HCT116 (cell line): ENCODE data around the gene TRH. TPM values are rescaled to one million over a fixed set of nuclear protein-coding genes. Genes with fewer than 3 reads are reported as not detected.

ENCODE experiments used
- ATAC-seq: fragments of 200-7000 bp; cut with Tn5 transposase; 2 replicates; pipeline ENCODE4 v1.9.1; 2020; ENCODE audit warnings: mild to moderate bottlenecking, moderate library complexity
- BruUV-seq: library from RNA; stranded (reverse); fragments of 400-500 nt; replicated peaks from 2 replicates; lab custom pipeline; 2021; lab: Mats Ljungman, UMichigan
- CTCF ChIA-PET: fragments of 300-600 bp; sonication (Branson Sonifier 250); formaldehyde crosslinking; loops from one replicate; lab custom pipeline; 2021; ENCODE audit warnings: antibody characterized with exemption; lab: Charles Lee
- POLR2A ChIA-PET: fragments of 300-600, 350-600 bp; sonication (Branson Sonifier 250); formaldehyde crosslinking; loops from one replicate; lab custom pipeline; 2021; ENCODE audit warnings: antibody characterized with exemption; lab: Charles Lee
- RAD21 ChIA-PET, 2 experiments: fragments of 300-600 bp; sonication (Branson Sonifier 250); formaldehyde crosslinking; loops; one replicate each; lab custom pipeline; 2023; ENCODE audit warnings: low total read pairs in 2 of 2; ENCODE audit not compliant: uncharacterized antibody in 2 of 2, unreplicated experiment in 2 of 2, low non-redundant PET in 1 of 2; lab: Charles Lee
- DNase-seq: peaks from one replicate; pipeline ENCODE4 v3.0.0-alpha.2; 2010; ENCODE audit warnings: low read depth, low spot score
- H2AFZ ChIP-seq: fragments of 200-600 bp; shearing (Covaris generic), sonication (generic); 2 replicates; pipeline ENCODE4 v1.6.1; 2017; ENCODE audit warnings: low read depth, mixed run types, mixed read lengths, antibody characterized with exemption, low read length; ENCODE audit not compliant: poor library complexity, severe bottlenecking
- H3K27ac ChIP-seq: 2 replicates; pipeline ENCODE4 v1.5.1; 2012; ENCODE audit warnings: low read depth, low read length
- H3K27me3 ChIP-seq: fragments of 200-600 bp; sonication (generic); 2 replicates; pipeline ENCODE4 v1.6.1; 2016; ENCODE audit warnings: mixed run types, low read length, mixed read lengths; ENCODE audit not compliant: insufficient read depth
- H3K36me3 ChIP-seq, 2 experiments: fragments of 200-500 bp in 1 of 2; fragments of 200-600 bp in 1 of 2; sonication (Bioruptor generic) in 1 of 2; sonication (generic) in 1 of 2; 2 replicates each; pipeline versions ENCODE4 v1.5.1 to v1.6.1; 2014 to 2016; ENCODE audit warnings: low read length in 2 of 2, inconsistent platforms in 1 of 2, mixed read lengths in 1 of 2, mixed run types in 1 of 2; ENCODE audit not compliant: insufficient read depth in 2 of 2, control insufficient read depth in 1 of 2
- H3K4me1 ChIP-seq, 2 experiments: fragments of 200-600 bp in 1 of 2; sonication (generic) in 1 of 2; 2 replicates each; pipeline versions ENCODE4 v1.5.1 to v1.6.1; 2012 to 2017; ENCODE audit warnings: low read length in 2 of 2, inconsistent platforms in 1 of 2, mild to moderate bottlenecking in 1 of 2, mixed read lengths in 1 of 2, mixed run types in 1 of 2, moderate library complexity in 1 of 2; ENCODE audit not compliant: insufficient read depth in 2 of 2, control insufficient read depth in 1 of 2
- H3K4me2 ChIP-seq: fragments of 200-600 bp; sonication (generic); 2 replicates; pipeline ENCODE4 v1.6.1; 2017; ENCODE audit warnings: mixed run types, low read length, mixed read lengths
- H3K4me3 ChIP-seq, 2 experiments: fragments of 200-600 bp in 1 of 2; sonication (generic) in 1 of 2; replicated peaks in 1 of 2; 2 replicates each; pipeline ENCODE4 v1.5.1; 2011 to 2016; ENCODE audit warnings: low read length in 2 of 2, control low read depth in 1 of 2, low read depth in 1 of 2, mild to moderate bottlenecking in 1 of 2, mixed read lengths in 1 of 2, mixed run types in 1 of 2
- H3K79me2 ChIP-seq: fragments of 200-600 bp; sonication (generic); 2 replicates; pipeline ENCODE4 v1.6.1; 2017; ENCODE audit warnings: mild to moderate bottlenecking, mixed run types, low read length, moderate library complexity, mixed read lengths; ENCODE audit not compliant: insufficient read depth
- H3K9ac ChIP-seq: fragments of 200-600 bp; sonication (generic); 2 replicates; pipeline ENCODE4 v1.6.1; 2016; ENCODE audit warnings: low read length, mixed read lengths
- H3K9me2 ChIP-seq: fragments of 200-600 bp; sonication (generic), shearing (Covaris generic); 2 replicates; pipeline ENCODE4 v1.6.1; 2017; ENCODE audit warnings: mixed run types, mild to moderate bottlenecking, moderate library complexity; ENCODE audit not compliant: insufficient read depth
- H3K9me3 ChIP-seq, 2 experiments: fragments of 200-500 bp in 1 of 2; fragments of 200-600 bp in 1 of 2; sonication (Bioruptor generic) in 1 of 2; sonication (generic) in 1 of 2; 2 replicates each; pipeline ENCODE4 v1.6.1; 2014 to 2017; ENCODE audit warnings: low read length in 2 of 2, mixed read lengths in 2 of 2, inconsistent platforms in 1 of 2, low read depth in 1 of 2, mild to moderate bottlenecking in 1 of 2, mixed run types in 1 of 2, moderate library complexity in 1 of 2; ENCODE audit not compliant: control insufficient read depth in 1 of 2, insufficient read depth in 1 of 2
- H4K20me1 ChIP-seq: fragments of 200-600 bp; sonication (generic), shearing (Covaris generic); 2 replicates; pipeline ENCODE4 v1.6.1; 2017; ENCODE audit warnings: mixed run types, mild to moderate bottlenecking, moderate library complexity; ENCODE audit not compliant: insufficient read depth
- ATF3 ChIP-seq: IDR thresholded peaks from 2 replicates; pipeline ENCODE4 v1.6.1; 2012
- CBX3 ChIP-seq: IDR thresholded peaks from 2 replicates; pipeline ENCODE4 v1.6.1; 2012; ENCODE audit warnings: low read depth
- CEBPB ChIP-seq: IDR thresholded peaks from 2 replicates; pipeline ENCODE4 v1.6.1; 2012; ENCODE audit warnings: low read depth
- CTCF ChIP-seq, 3 experiments: fragments of 200-600 bp in 1 of 3; sonication (generic) in 1 of 3; IDR thresholded peaks in 2 of 3; conservative IDR thresholded peaks in 1 of 3; 2 replicates each; pipeline ENCODE4 v1.5.1; 2012 to 2017; ENCODE audit warnings: low read depth in 2 of 3, low read length in 2 of 3, antibody characterized with exemption in 1 of 3, borderline replicate concordance in 1 of 3, control low read depth in 1 of 3, mild to moderate bottlenecking in 1 of 3, mixed read lengths in 1 of 3, mixed run types in 1 of 3, moderate library complexity in 1 of 3; ENCODE audit not compliant: insufficient read depth in 1 of 3
- EGR1 ChIP-seq: IDR thresholded peaks from 2 replicates; pipeline ENCODE4 v1.6.1; 2012; ENCODE audit warnings: low read depth
- ELF1 ChIP-seq: IDR thresholded peaks from 2 replicates; pipeline ENCODE4 v1.6.1; 2012; ENCODE audit warnings: low read depth, borderline replicate concordance
- EZH2phosphoT487 ChIP-seq: fragments of 200-600 bp; IDR thresholded peaks from 2 replicates; pipeline ENCODE4 v1.6.1; 2018; ENCODE audit warnings: antibody characterized with exemption, borderline replicate concordance
- JUND ChIP-seq: IDR thresholded peaks from 2 replicates; pipeline ENCODE4 v1.6.1; 2012
- MAX ChIP-seq: IDR thresholded peaks from 2 replicates; pipeline ENCODE4 v1.6.1; 2012
- POLR2AphosphoS5 ChIP-seq: IDR thresholded peaks from 2 replicates; pipeline ENCODE4 v1.6.1; 2011; ENCODE audit warnings: mild to moderate bottlenecking, low read depth, low read length, moderate library complexity
- RAD21 ChIP-seq: IDR thresholded peaks from 2 replicates; pipeline ENCODE4 v1.6.1; 2012; ENCODE audit warnings: low read depth, mild to moderate bottlenecking
- REST ChIP-seq: IDR thresholded peaks from 2 replicates; pipeline ENCODE4 v1.6.1; 2012; ENCODE audit warnings: low read depth
- SIN3A ChIP-seq: IDR thresholded peaks from 2 replicates; pipeline ENCODE4 v1.6.1; 2012; ENCODE audit warnings: low read depth
- SP1 ChIP-seq: IDR thresholded peaks from 2 replicates; pipeline ENCODE4 v1.6.1; 2012; ENCODE audit warnings: low read depth
- SRF ChIP-seq: IDR thresholded peaks from 2 replicates; pipeline ENCODE4 v1.6.1; 2012; ENCODE audit warnings: low read depth
- TCF7L2 ChIP-seq: IDR thresholded peaks from 2 replicates; pipeline ENCODE4 v1.7.0; 2011; ENCODE audit warnings: borderline replicate concordance, inconsistent platforms; ENCODE audit not compliant: insufficient read depth, insufficient read length; ENCODE audit errors: extremely low read depth
- YY1 ChIP-seq: IDR thresholded peaks from 2 replicates; pipeline ENCODE4 v1.6.1; 2011; ENCODE audit warnings: low read length, low read depth, moderate library complexity, mild to moderate bottlenecking; ENCODE audit not compliant: insufficient replicate concordance; ENCODE audit errors: extremely low read depth
- ZBTB33 ChIP-seq: IDR thresholded peaks from 2 replicates; pipeline ENCODE4 v1.6.1; 2011; ENCODE audit warnings: mild to moderate bottlenecking, low read length, moderate library complexity; ENCODE audit not compliant: insufficient replicate concordance; ENCODE audit errors: extremely low read depth
- ZFX ChIP-seq: fragments of 450-650 bp; IDR thresholded peaks from 2 replicates; pipeline ENCODE4 v1.6.1; 2017
- ZNF274 ChIP-seq: fragments of 200-500 bp; sonication (Bioruptor generic); IDR thresholded peaks from 2 replicates; pipeline ENCODE4 v1.6.1; 2014; ENCODE audit warnings: mild to moderate bottlenecking, low read depth, low read length, inconsistent platforms
- intact Hi-C: fragments of 100-400 bp; cut with micrococcal nuclease; formaldehyde crosslinking; loops from 2 replicates; pipeline ENCODE4 v1.10.0; 2022
- total RNA-seq: library from RNA; stranded (reverse); gene quantifications from one replicate; pipeline ENCODE4 v1.2.1, GENCODE V29; 2021; ENCODE audit not compliant: unreplicated experiment

TRH gene
- total RNA-seq, 1 experiment from 2014 or later: not detected

- no peaks in the 10 kb centered on the region for H3K9me3 ChIP-seq
- POLR2A ChIA-PET: no interaction called here
- no peaks in the 10 kb centered on the region for H3K9me2 ChIP-seq
- H3K4me1 ChIP-seq: no peaks in the 10 kb centered on the region
- no peaks in the 10 kb centered on the region for H4K20me1 ChIP-seq
- RAD21 ChIA-PET: no interaction called here
- H3K4me3 ChIP-seq: no peak overlapping the region
- no peak overlapping the region for H3K27ac ChIP-seq
- no peaks in the 10 kb centered on the region for H3K27me3 ChIP-seq
- no peak overlapping the region for H3K9ac ChIP-seq
- no peaks in the 10 kb centered on the region for H3K79me2 ChIP-seq
- H3K36me3 ChIP-seq: no peaks in the 10 kb centered on the region
- TF ChIP-seq ZBTB33 (no peak), ZNF274 (no peak), YY1 (no peak), CBX3 (no peak), ELF1 (no peak), EGR1 (no peak), CEBPB (no peak), ZFX (no peak), JUND (no peak), SP1 (no peak), CTCF (IDR thresholded peaks at IDR 0.05 in 2 of 3, conservative IDR thresholded peaks at IDR 0.05 in 1 of 3; ENCODE audit: borderline replicate concordance in 1 of 3, insufficient read depth in 1 of 3, low read depth in 2 of 3, low read length in 2 of 3) (no peak), POLR2AphosphoS5 (no peak), SIN3A (no peak), EZH2phosphoT487 (no peak), RAD21 (no peak), ATF3 (no peak), SRF (no peak), TCF7L2 (no peak), REST (no peak), MAX (no peak)
- intact Hi-C loops: no loop called here
- BruUV-seq: no TSS peak
- ATAC-seq: no peak
- H3K4me2 ChIP-seq: no peak overlapping the region
- CTCF ChIA-PET: interaction anchor here (1.1 kb wide), 1 partner anchor 32 kb away, joined by 4 read pairs; no protein-coding TSS in a partner anchor
- no peak overlapping the region for H2AFZ ChIP-seq
- no peak for DNase-seq
Observed at GRCh38 chr3:129973853-129974563, 512 bp upstream of the TRH start.
